ENCODE results near the gene KAT7. TPM values are rescaled to one million over a fixed set of nuclear protein-coding genes. Genes with fewer than 3 reads are reported as not detected.

Gene KAT7
- total and polyA plus RNA-seq, 10 of the 15 experiments (the other 5 are each of a cell fraction or from before 2014, with no cell fraction given): 6.6 to 45.8 (median 26.3) TPM

- TF ChIP-seq IRF3 (IDR thresholded peaks at IDR 0.05) (no peak), NKRF (conservative IDR thresholded peaks at IDR 0.05) (no peak), HSF1 (IDR thresholded peaks at IDR 0.05; ENCODE audit: low read depth, low read length) (peak; percentile 67; the same call in 1 of the 2 replicates), PAX5 (IDR thresholded peaks at IDR 0.05; ENCODE audit: borderline replicate concordance, low read depth, low read length) (no peak)
Measured at GRCh38 chr17:49775546-49776260, 12.8 kb upstream of the KAT7 start.

More at GRCh38 chr17:49775546-49776260, 12.8 kb upstream of the KAT7 start:
- no TSS peak for BruUV-seq (replicated peaks)
- H3K9ac ChIP-seq (ENCODE audit: control insufficient read depth, insufficient read depth, low read length): no peak overlapping the region
- no peaks in the 10 kb centered on the region for H3K79me2 ChIP-seq (ENCODE audit: control insufficient read depth, insufficient read depth, low read length)
- ChIA-PET CTCF (interaction anchor here (0.6 to 7.8 kb wide), 7 partner anchors 11 to 79 kb away, joined by 3 to 67 read pairs (median 4); partner anchors contain the start of genes FAM117A and SLC35B1), RAD21 (ENCODE audit: unreplicated experiment) (interaction anchor here (1.1 to 2.9 kb wide), 3 partner anchors 12 to 80 kb away, joined by 4 to 11 read pairs (median 5); partner anchors contain the start of gene SLC35B1), SMC1A (ENCODE audit: uncharacterized antibody, unreplicated experiment) (interaction anchor here (0.8 to 4.7 kb wide), 8 partner anchors 17 to 80 kb away, joined by 3 to 38 read pairs (median 4); partner anchors contain the start of gene SLC35B1), POLR2A (interaction anchor here (1.0 to 1.4 kb wide), 2 partner anchors 16 to 26 kb away, joined by 3 to 4 read pairs; no protein-coding TSS in a partner anchor)
- no peaks in the 10 kb centered on the region for H3K4me1 ChIP-seq (ENCODE audit: control insufficient read depth, insufficient read depth, low read length)
- H3K4me2 ChIP-seq (ENCODE audit: control insufficient read depth, insufficient read depth): no peak overlapping the region
- no peaks in the 10 kb centered on the region for H3K36me3 ChIP-seq (ENCODE audit: control insufficient read depth in 2 of 2, insufficient read depth in 2 of 2, low read length in 1 of 2)
- no peak overlapping the region for H3K27ac ChIP-seq (ENCODE audit: control insufficient read depth, insufficient read depth)
- H3K9me3 ChIP-seq (replicated peaks; ENCODE audit: control insufficient read depth, insufficient read depth, low read length): no peaks in the 10 kb centered on the region
- ATAC-seq: no peak
- no peak for FAIRE-seq
- 71% methylated on average over 8 of the region's 8 CpGs for WGBS (ENCODE audit: insufficient coverage, insufficient replicate concordance, low lambda C conversion rate, missing lambda C conversion rate)
- no peak for DNase-seq (ENCODE audit: low read depth, low spot score)
- in situ Hi-C loops (cut with MboI): no loop called here
- intact Hi-C loops (cut with micrococcal nuclease; ENCODE audit: unreplicated experiment): no loop called here
- no peak overlapping the region for H2AFZ ChIP-seq (ENCODE audit: control insufficient read depth, low read depth, low read length)
- H3K27me3 ChIP-seq (replicated peaks in 1 of 2; ENCODE audit: control insufficient read depth in 2 of 2, insufficient read depth in 2 of 2, low read length in 1 of 2): no peaks in the 10 kb centered on the region; a peak in 2 of 4 replicates
- no peak overlapping the region for H3K4me3 ChIP-seq
- no peaks in the 10 kb centered on the region for H4K20me1 ChIP-seq (ENCODE audit: control insufficient read depth, insufficient read depth)

Measured in GM12878 (cell line).